Smooth muscle cell (in vitro differentiated cells): Measurements from ENCODE around the gene SNAP23. TPM values are rescaled to one million over a fixed set of nuclear protein-coding genes. Genes with fewer than 3 reads are reported as not detected.
"Not testable (repeated sequence)": the region's sequence is repeated elsewhere in the genome, so short reads cannot be mapped to it uniquely, and the experiment has no call there.

ENCODE experiments used
- DNase-seq: peaks from one replicate; lab custom pipeline; 2025; ENCODE audit not compliant: unreplicated experiment; lab: John Stamatoyannopoulos, UW
- H2AFZ ChIP-seq: fragments of 200-600 bp; sonication (generic); 2 replicates; pipeline ENCODE4 v1.6.0; 2016; ENCODE audit warnings: antibody characterized with exemption, low read depth, mild to moderate bottlenecking
- H3F3A ChIP-seq: fragments of 200-600 bp; sonication (generic); 2 replicates; pipeline ENCODE4 v1.6.0; 2017; ENCODE audit warnings: antibody characterized with exemption, low read depth
- H3K27ac ChIP-seq: fragments of 200-600 bp; sonication (generic); 2 replicates; pipeline ENCODE4 v1.5.1; 2016; ENCODE audit warnings: low read depth, mild to moderate bottlenecking
- H3K27me3 ChIP-seq: fragments of 200-600 bp; sonication (generic); 2 replicates; pipeline ENCODE4 v1.6.1; 2016; ENCODE audit warnings: low read depth, mild to moderate bottlenecking
- H3K36me3 ChIP-seq: fragments of 200-600 bp; sonication (generic); 2 replicates; pipeline ENCODE4 v1.5.1; 2016; ENCODE audit warnings: low read depth
- H3K4me1 ChIP-seq: fragments of 200-600 bp; sonication (generic); 2 replicates; pipeline ENCODE4 v1.5.1; 2016; ENCODE audit warnings: low read depth
- H3K4me2 ChIP-seq: fragments of 200-600 bp; sonication (generic); 2 replicates; pipeline ENCODE4 v1.6.0; 2016; ENCODE audit warnings: mild to moderate bottlenecking
- H3K4me3 ChIP-seq: fragments of 200-600 bp; sonication (generic); 2 replicates; pipeline ENCODE4 v1.5.1; 2016; ENCODE audit warnings: mild to moderate bottlenecking
- H3K79me2 ChIP-seq: fragments of 200-600 bp; sonication (generic); 2 replicates; pipeline ENCODE4 v1.6.0; 2016; ENCODE audit warnings: low read depth, mild to moderate bottlenecking
- H3K9ac ChIP-seq: fragments of 200-600 bp; sonication (generic); 2 replicates; pipeline ENCODE4 v1.6.0; 2016; ENCODE audit warnings: low read depth
- H3K9me3 ChIP-seq: fragments of 200-600 bp; sonication (generic); replicated peaks from 2 replicates; pipeline ENCODE4 v1.5.1; 2016; ENCODE audit warnings: low read depth
- H4K20me1 ChIP-seq: fragments of 200-600 bp; sonication (generic); 2 replicates; pipeline ENCODE4 v1.6.0; 2016; ENCODE audit warnings: low read depth
- CTCF ChIP-seq: fragments of 200-600 bp; sonication (generic); IDR thresholded peaks from 2 replicates; pipeline ENCODE4 v1.5.1; 2017; ENCODE audit warnings: borderline replicate concordance, mild to moderate bottlenecking, antibody characterized with exemption; ENCODE audit not compliant: insufficient read depth, poor library complexity, severe bottlenecking
- WGBS: methylation state at CpG from one replicate; pipeline ENCODE4 v1.1.7; 2016; ENCODE audit warnings: low lambda C conversion rate; 5-methylcytosine and 5-hydroxymethylcytosine counted together
- polyA plus RNA-seq: library from polyadenylated mRNA; unstranded; fragments of >200 nt; fragmentation: Nextera tagmentation; extraction: Ambion mirVana; gene quantifications from 2 replicates; pipeline ENCODE4 v1.2.1, GENCODE V29; 2016
- total RNA-seq: library from RNA; depleted of rRNA; stranded (reverse); fragments of >200 nt; gene quantifications from 2 replicates; pipeline ENCODE4 v1.2.3, GENCODE V29; 2014

The SNAP23 gene
- total and polyA plus RNA-seq, 2 experiments from 2014 or later = 73.8 to 78.7 TPM

GRCh38 chr15:42553554-42553953 lies 58.1 kb downstream of the SNAP23 start:
- Histone ChIP-seq H3K27ac (no peak overlapping the region), H3K4me2 (no peak overlapping the region), H3K9ac (no peak overlapping the region), H3K27me3 (no peaks in the 10 kb centered on the region), H3K36me3 (no peaks in the 10 kb centered on the region), H3K9me3 (no peaks in the 10 kb centered on the region), H3K4me1 (peaks cover 8% of the 10 kb centered on the region), H3F3A (peaks cover 4% of the 10 kb centered on the region), H3K4me3 (no peak overlapping the region), H4K20me1 (peaks cover 11% of the 10 kb centered on the region), H2AFZ (no peak overlapping the region), H3K79me2 (peaks cover 54% of the 10 kb centered on the region)
- no peak for DNase-seq
- 97% methylated on average over 1 of the region's 1 CpG for WGBS
- no peak for TF ChIP-seq CTCF

DNA sequence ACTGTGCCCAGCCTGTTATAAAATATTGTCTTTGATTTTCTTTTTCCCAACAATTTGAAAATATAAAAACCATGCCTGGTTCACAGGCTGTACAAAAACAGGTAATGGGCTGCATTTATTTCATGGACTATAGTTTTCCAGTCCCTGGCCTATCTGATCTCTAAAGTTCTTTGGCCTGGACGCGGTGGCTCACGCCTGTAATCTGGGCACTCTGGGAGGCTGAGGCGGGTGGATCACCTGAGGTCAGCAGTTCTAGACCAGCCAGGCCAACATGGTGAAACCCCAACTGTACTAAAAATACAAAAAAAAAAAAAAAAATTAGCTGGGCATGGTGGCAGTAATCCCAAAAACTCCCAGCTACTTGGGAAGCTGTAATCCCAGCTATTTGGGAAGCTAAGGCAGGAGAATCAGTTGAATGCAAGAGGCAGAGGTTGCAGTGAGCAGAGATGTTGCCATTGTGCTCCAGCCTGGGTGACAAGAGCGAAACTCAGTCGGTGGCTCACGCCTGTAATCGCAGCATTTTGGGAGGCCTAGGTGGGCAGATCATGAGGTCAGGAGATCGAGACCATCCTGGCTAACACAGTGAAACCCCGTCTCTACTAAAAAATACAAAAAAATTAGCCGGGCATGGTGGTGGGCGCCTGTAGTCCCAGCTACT lies 61.2 kb downstream of the SNAP23 start:
- Histone ChIP-seq H3K36me3 (peaks cover 10% of the 10 kb centered on the region), H4K20me1 (peaks cover 11% of the 10 kb centered on the region), H3K79me2 (peaks cover 34% of the 10 kb centered on the region)
- H3K9me3 ChIP-seq, H3K4me1 ChIP-seq, H3K4me3 ChIP-seq, H3K27me3 ChIP-seq, H3K4me2 ChIP-seq, DNase-seq, H3K27ac ChIP-seq, H2AFZ ChIP-seq, H3F3A ChIP-seq, H3K9ac ChIP-seq: not testable (repeated sequence)
- 98% methylated on average over 12 of the region's 12 CpGs for WGBS

DNA sequence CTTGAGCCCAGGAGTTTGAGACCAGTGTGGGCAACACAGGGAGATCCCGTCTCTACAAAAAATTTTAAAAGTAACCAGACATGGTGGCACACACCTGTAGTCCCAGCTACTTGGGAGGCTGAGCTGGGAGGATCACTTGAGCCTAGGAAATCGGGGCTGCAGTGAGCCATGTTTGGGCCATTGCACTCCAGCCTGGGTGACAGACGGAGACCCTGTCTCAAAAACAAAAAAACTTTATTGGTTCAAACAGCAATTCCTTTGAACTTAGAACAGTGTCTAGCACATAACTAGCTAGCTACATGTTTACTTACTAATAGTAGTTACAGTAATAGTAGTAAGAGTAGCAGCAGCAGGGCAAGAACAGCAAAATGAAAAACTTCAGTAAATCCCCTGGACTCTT lies 63.3 kb downstream of the SNAP23 start:
- Histone ChIP-seq H3K27me3 (no peaks in the 10 kb centered on the region), H3K36me3 (peaks cover 14% of the 10 kb centered on the region), H3K9me3 (no peaks in the 10 kb centered on the region), H3K9ac (no peak overlapping the region), H3F3A (no peaks in the 10 kb centered on the region), H3K4me2 (no peak overlapping the region), H3K4me3 (no peak overlapping the region), H2AFZ (no peak overlapping the region), H4K20me1 (peaks cover 4% of the 10 kb centered on the region), H3K79me2 (peaks cover 17% of the 10 kb centered on the region), H3K4me1 (no peaks in the 10 kb centered on the region), H3K27ac (no peak overlapping the region)
- no peak for DNase-seq
- WGBS = 92% methylated on average over 3 of the region's 3 CpGs
- no peak for TF ChIP-seq CTCF

GRCh38 chr15:42575188-42576039 lies 80.0 kb downstream of the SNAP23 start, which contains the start of gene STARD9:
TSS of gene STARD9 (plus strand) at chr15:42575606. CDS start at chr15:42575716, 110 bp downstream.
- H3K4me1 ChIP-seq = peaks cover 10% of the 10 kb centered on the region
- peak within 1 kb of the TSS; percentile 64 for H3K9ac ChIP-seq
- no peaks in the 10 kb centered on the region for H3K9me3 ChIP-seq
- no peaks in the 10 kb centered on the region for H3K36me3 ChIP-seq
- no peak for TF ChIP-seq CTCF
- H3K27me3 ChIP-seq = no peaks in the 10 kb centered on the region
- H3K4me3 ChIP-seq = peak within 1 kb of the TSS; percentile 76
- H4K20me1 ChIP-seq = no peaks in the 10 kb centered on the region
- H3K27ac ChIP-seq = peak within 1 kb of the TSS; percentile 21
- WGBS = 1% methylated on average over 76 of the region's 95 CpGs
- DNase-seq = peak; percentile 95
- H2AFZ ChIP-seq = peak within 1 kb of the TSS; percentile 96
- peak within 1 kb of the TSS; percentile 96 for H3K4me2 ChIP-seq
- H3F3A ChIP-seq = no peaks in the 10 kb centered on the region
- no peaks in the 10 kb centered on the region for H3K79me2 ChIP-seq
